WI38 (cell line): ENCODE results near the gene DIP2C.

Source experiments
- H3K4me3 ChIP-seq: 2 replicates; pipeline ENCODE4 v1.5.1; 2011; ENCODE audit warnings: low read depth, mild to moderate bottlenecking, control low read depth, low read length
- TF ChIP-seq, protein P1 (sequence below): IDR thresholded peaks from 2 replicates; pipeline ENCODE4 v1.5.1; 2012; ENCODE audit warnings: low read depth, mild to moderate bottlenecking, control low read depth, low read length

The DIP2C gene

GRCh38 chr10:623014-623413 lies 66.5 kb downstream of the DIP2C start:
- H3K4me3 ChIP-seq: no peak overlapping the region
- TF ChIP-seq, protein P1, sequence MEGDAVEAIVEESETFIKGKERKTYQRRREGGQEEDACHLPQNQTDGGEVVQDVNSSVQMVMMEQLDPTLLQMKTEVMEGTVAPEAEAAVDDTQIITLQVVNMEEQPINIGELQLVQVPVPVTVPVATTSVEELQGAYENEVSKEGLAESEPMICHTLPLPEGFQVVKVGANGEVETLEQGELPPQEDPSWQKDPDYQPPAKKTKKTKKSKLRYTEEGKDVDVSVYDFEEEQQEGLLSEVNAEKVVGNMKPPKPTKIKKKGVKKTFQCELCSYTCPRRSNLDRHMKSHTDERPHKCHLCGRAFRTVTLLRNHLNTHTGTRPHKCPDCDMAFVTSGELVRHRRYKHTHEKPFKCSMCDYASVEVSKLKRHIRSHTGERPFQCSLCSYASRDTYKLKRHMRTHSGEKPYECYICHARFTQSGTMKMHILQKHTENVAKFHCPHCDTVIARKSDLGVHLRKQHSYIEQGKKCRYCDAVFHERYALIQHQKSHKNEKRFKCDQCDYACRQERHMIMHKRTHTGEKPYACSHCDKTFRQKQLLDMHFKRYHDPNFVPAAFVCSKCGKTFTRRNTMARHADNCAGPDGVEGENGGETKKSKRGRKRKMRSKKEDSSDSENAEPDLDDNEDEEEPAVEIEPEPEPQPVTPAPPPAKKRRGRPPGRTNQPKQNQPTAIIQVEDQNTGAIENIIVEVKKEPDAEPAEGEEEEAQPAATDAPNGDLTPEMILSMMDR: no peak

- TF ChIP-seq, protein P1: no peak
- H3K4me3 ChIP-seq: no peak overlapping the region
Observed at GRCh38 chr10:621981-622740, 67.3 kb downstream of the DIP2C start.

DNA sequence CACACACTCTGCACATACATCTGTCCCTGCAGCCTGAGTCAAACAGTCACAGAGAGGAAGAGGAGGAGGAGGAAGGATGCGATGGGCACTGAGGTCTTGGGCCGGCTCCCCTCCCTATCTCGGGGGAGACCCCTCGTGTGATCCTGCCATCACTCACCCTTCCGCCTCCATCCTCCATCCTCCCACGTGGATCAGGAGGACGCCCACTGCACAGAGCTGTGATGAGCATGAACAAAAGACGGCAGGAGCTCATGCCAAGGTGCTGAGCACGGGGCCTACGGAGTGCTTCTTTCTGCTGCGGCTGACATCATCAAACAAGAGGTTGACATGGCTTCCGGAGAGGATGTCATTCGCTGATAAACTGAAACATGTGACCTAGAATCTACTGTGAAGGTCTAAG lies 68.0 kb downstream of the DIP2C start:
- TF ChIP-seq, protein P1: no peak
- H3K4me3 ChIP-seq: no peak overlapping the region

- no peak overlapping the region for H3K4me3 ChIP-seq
Observed at GRCh38 chr10:620971-621370, 68.5 kb downstream of the DIP2C start.

DNA sequence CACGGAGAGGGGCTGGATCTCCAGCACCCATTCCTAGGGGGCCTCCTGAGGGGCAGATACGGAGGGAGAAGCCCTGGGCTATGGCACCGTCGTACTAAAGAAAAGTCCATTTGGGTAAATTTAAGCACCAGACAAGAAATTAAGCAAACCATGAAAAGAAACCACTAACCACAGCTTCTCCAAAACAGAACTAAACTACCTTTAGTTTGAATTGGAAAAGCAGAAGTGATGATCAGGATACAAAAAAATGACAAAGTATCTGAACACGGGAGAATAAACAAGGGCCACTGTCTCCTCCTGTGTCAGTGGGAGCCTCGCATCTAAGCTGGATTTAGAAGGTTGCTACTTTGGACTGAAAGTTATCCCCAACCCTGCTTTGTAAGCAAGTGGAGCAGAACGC lies 69.1 kb downstream of the DIP2C start:
- TF ChIP-seq, protein P1: no peak
- H3K4me3 ChIP-seq: no peak overlapping the region

More at GRCh38 chr10:620971-621370, 68.5 kb downstream of the DIP2C start:
- TF ChIP-seq, protein P1: no peak

GRCh38 chr10:619710-620109 lies 69.8 kb downstream of the DIP2C start:
- TF ChIP-seq, protein P1: no peak
- H3K4me3 ChIP-seq: no peak overlapping the region

GRCh38 chr10:618229-618989 lies 71.1 kb downstream of the DIP2C start:
- TF ChIP-seq, protein P1: no peak
- H3K4me3 ChIP-seq: no peak overlapping the region
